ENCODE data around the gene PKP4.

Gene PKP4

DNA sequence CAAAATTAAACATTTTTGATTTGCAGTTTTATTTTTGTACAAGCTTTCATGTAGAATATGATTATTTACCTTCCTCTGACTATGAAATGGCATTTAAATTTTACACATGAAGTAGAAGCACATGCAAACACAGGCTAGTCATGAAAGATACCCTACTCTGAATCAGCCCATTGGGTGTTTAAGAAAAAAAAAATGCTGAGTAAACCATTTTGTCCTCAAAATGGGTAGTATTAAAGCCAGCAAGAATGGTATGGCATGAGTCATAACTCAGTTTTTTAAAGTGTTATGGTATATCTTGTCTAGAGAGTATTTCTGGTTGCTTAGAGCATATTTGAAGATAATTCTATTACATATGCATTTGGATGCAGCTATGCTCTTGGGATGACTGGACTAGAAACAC is 55.0 kb downstream of the PKP4 start:
- Histone ChIP-seq H3K36me3 (replicated peaks) (0 out of 2 replicates have a peak, but pooled peaks cover 3% of the 10 kb centered on the region), H3K4me3 (no peak overlapping the region), H3K4me1 (no peaks in the 10 kb centered on the region), H3K9me3 (no peaks in the 10 kb centered on the region), H3K27me3 (ENCODE audit: low read depth) (no peaks in the 10 kb centered on the region)
- in situ Hi-C loops (cut with MboI; ENCODE audit: low sequenced_read_pairs), result no loop called here
- no peak for DNase-seq (ENCODE audit: low spot score in 2 of 2)

DNA sequence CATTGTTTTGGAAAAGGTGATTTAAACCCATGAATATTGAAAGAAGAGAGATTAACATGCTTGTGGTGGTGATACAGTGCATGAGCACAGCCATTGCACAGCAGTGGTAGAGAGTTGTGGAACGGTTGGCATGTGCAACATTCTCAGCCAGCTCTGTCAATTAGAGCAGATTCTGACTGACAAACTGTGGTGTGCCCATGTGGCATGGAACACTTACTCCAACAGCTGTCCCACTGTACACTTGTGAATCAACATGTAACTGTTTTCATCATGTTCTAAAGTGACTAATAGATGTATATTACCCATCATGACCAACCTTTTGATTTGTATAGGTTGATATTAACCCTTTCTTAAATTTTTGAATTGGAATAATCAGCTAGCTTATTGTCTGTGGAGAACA is 55.6 kb downstream of the PKP4 start:
- no peak overlapping the region for H3K4me3 ChIP-seq
- no peak for DNase-seq (ENCODE audit: low spot score in 2 of 2)
- in situ Hi-C loops (cut with MboI; ENCODE audit: low sequenced_read_pairs), result no loop called here

DNA sequence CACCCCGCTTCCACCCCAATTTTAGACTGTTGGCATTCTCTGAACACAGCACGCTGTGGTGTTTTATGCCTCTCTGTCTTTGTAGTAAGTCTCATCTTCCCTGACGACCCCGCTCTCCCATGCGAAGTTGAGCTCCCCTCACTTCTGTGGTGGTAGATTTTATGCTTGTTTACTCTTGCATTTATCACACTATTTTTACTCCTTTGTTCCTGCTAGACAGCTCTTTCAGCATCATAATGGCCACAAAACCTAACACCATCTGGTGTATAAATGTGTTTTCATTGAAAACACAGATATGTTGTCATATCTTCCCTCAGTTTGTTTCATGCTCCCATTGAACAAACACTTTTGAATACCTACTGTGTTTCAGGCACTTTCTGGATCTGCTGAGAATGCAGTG is 57.1 kb downstream of the PKP4 start:
- DNase-seq (ENCODE audit: low spot score in 2 of 2), result no peak
- H3K4me1 ChIP-seq, result no peaks in the 10 kb centered on the region
- in situ Hi-C loops (cut with MboI; ENCODE audit: low sequenced_read_pairs), result no loop called here

More for the DNA sequence above, 55.6 kb downstream of the PKP4 start:
- Histone ChIP-seq H3K27me3 (ENCODE audit: low read depth) (no peaks in the 10 kb centered on the region), H3K36me3 (replicated peaks) (0 out of 2 replicates have a peak, but pooled peaks cover 3% of the 10 kb centered on the region), H3K4me1 (no peaks in the 10 kb centered on the region), H3K9me3 (no peaks in the 10 kb centered on the region)

DNA sequence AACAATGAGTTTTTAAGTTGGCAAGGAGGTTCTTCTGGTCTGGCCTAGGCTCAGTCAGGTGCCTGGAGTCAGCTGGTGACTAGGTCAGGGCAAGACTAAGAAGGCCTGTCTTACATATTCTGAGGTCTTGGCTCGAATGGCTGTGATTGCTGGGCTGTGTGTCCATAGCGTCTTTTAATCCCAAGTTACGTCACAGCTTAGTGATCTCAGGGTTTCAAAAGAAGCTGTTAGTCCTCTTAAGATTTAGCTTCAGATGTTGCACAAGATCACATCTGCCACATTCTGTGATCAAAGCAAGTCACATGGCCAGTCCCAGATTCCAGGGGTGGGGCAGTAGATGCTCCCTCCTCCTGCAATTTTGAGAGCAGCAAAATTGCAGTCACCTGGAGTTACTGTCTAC is 61.3 kb downstream of the PKP4 start:
- Histone ChIP-seq H3K9me3 (no peaks in the 10 kb centered on the region), H3K4me3 (no peak overlapping the region), H3K36me3 (replicated peaks) (peaks cover 3% of the 10 kb centered on the region; the same call in 1 of the 2 replicates), H3K27me3 (ENCODE audit: low read depth) (no peaks in the 10 kb centered on the region), H3K4me1 (no peaks in the 10 kb centered on the region)
- in situ Hi-C loops (cut with MboI; ENCODE audit: low sequenced_read_pairs), result no loop called here
- no peak for DNase-seq (ENCODE audit: low spot score in 2 of 2)

More for the DNA sequence above, 57.1 kb downstream of the PKP4 start:
- Histone ChIP-seq H3K4me3 (no peak overlapping the region), H3K36me3 (replicated peaks) (0 out of 2 replicates have a peak, but pooled peaks cover 3% of the 10 kb centered on the region), H3K9me3 (no peaks in the 10 kb centered on the region), H3K27me3 (ENCODE audit: low read depth) (no peaks in the 10 kb centered on the region)

DNA sequence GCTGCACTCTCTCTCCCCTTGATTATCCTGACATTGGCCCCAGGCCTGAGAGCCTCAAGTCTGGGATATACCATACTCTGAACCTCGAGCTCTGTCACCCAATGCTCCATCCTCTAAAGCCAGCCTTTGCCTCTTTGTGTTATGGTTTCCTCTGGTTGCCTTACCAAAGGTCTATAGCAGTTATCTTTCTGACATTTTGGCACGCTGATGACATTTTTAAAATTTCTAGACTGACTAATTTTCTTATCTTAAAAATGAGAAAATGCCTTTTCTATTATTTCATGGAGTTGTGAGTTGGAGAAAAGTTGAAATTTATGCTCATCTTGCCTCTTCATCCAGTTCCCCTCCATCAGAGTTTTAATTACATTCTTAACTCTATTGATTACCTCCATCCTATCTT is 62.7 kb downstream of the PKP4 start:
- Histone ChIP-seq H3K9me3 (no peaks in the 10 kb centered on the region), H3K4me3 (no peak overlapping the region), H3K36me3 (replicated peaks) (no peaks in the 10 kb centered on the region; the same call in 1 of the 2 replicates), H3K4me1 (no peaks in the 10 kb centered on the region), H3K27me3 (ENCODE audit: low read depth) (no peaks in the 10 kb centered on the region)
- DNase-seq (ENCODE audit: low spot score in 2 of 2), result no peak
- in situ Hi-C loops (cut with MboI; ENCODE audit: low sequenced_read_pairs), result no loop called here

DNA sequence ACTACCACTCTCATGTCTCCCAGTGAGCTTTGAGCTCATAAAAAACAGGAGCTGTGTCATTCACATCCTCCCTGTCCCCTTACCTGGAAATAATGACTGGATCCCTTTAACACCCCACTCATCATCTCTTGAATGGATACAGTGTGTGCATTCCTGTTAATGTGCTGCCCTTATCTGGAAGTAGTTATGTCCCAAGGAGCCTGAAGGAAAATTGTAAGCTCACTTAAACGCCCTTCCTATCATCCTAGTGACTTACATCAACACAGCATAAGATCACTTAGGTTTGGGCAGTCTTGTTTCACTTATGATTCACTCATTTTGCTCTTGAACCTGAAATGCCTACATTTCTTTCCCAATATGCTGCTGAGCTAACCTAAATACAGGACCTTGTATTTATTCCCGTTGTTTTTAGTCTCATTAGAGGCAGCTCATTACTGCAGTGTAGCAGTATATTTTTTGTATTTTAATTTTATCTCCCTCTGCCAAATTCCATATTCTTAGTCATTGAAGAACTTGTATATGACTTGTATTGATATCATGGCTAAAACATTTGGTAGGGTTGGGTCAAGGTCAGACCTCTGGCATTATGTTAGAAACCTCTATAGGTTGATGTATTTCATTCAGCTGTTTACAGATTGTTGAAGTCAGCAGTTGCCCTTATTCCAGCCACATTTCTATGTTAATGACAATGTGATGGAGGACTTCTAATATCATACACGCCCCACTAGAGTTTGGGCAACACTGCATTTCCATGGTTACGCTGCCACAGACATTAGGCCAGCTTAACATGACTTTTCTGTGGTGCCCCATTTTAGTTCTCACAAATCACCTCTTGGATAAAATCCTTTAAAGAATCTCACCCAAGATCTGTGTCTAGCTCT is 72.9 kb downstream of the PKP4 start:
- Histone ChIP-seq H3K4me3 (no peak overlapping the region), H3K9me3 (no peaks in the 10 kb centered on the region), H3K36me3 (replicated peaks) (no peaks in the 10 kb centered on the region), H3K4me1 (no peaks in the 10 kb centered on the region), H3K27me3 (ENCODE audit: low read depth) (no peaks in the 10 kb centered on the region)
- in situ Hi-C loops (cut with MboI; ENCODE audit: low sequenced_read_pairs), result no loop called here
- no peak for DNase-seq (ENCODE audit: low spot score in 2 of 2)

DNA sequence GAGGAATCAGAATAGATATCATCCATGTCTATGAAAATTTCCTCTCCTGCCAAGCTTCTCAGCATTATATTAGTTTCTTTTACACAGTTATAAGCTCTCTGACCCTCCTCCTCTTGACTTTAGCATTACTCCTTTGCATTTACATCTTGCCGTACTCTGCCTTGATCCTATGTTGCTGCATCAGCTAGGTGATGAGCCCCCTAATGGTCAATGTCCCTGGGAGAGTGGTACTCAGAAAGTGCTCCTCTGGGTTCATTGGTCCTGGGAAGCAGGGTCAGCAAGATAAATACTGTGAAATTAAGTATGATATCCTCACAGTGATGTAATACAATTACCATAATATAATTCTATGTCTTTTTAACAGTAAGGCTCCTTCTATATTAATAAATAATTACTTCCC is 74.1 kb downstream of the PKP4 start:
- Histone ChIP-seq H3K27me3 (ENCODE audit: low read depth) (no peaks in the 10 kb centered on the region), H3K4me3 (no peak overlapping the region), H3K9me3 (no peaks in the 10 kb centered on the region), H3K36me3 (replicated peaks) (no peaks in the 10 kb centered on the region), H3K4me1 (no peaks in the 10 kb centered on the region)
- DNase-seq (ENCODE audit: low spot score in 2 of 2), result no peak
- in situ Hi-C loops (cut with MboI; ENCODE audit: low sequenced_read_pairs), result no loop called here

DNA sequence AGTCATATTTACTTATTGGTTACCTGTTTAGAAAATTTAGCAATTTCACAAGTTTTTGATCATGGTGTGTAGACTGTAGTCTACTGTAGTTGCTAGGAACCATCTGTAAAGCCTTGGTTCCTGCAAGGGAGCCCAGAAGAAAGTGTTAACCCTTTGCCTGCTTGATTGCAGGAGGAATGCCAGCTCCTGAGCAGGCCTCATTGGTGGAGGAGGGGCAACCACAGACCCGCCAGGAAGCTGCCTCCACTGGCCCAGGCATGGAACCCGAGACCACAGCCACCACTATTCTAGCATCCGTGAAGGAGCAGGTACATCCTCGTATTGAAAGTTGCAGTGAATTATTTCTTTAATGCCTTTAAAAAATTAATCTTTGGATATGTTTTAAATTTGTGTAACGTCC is 76.3 kb downstream of the PKP4 start:
- no peak overlapping the region for H3K4me3 ChIP-seq
- no peaks in the 10 kb centered on the region for H3K9me3 ChIP-seq
- no peaks in the 10 kb centered on the region for H3K4me1 ChIP-seq
- H3K27me3 ChIP-seq (ENCODE audit: low read depth), result no peaks in the 10 kb centered on the region
- H3K36me3 ChIP-seq (replicated peaks), result no peaks in the 10 kb centered on the region
- in situ Hi-C loops (cut with MboI; ENCODE audit: low sequenced_read_pairs), result no loop called here
- no peak for DNase-seq (ENCODE audit: low spot score in 2 of 2)

DNA sequence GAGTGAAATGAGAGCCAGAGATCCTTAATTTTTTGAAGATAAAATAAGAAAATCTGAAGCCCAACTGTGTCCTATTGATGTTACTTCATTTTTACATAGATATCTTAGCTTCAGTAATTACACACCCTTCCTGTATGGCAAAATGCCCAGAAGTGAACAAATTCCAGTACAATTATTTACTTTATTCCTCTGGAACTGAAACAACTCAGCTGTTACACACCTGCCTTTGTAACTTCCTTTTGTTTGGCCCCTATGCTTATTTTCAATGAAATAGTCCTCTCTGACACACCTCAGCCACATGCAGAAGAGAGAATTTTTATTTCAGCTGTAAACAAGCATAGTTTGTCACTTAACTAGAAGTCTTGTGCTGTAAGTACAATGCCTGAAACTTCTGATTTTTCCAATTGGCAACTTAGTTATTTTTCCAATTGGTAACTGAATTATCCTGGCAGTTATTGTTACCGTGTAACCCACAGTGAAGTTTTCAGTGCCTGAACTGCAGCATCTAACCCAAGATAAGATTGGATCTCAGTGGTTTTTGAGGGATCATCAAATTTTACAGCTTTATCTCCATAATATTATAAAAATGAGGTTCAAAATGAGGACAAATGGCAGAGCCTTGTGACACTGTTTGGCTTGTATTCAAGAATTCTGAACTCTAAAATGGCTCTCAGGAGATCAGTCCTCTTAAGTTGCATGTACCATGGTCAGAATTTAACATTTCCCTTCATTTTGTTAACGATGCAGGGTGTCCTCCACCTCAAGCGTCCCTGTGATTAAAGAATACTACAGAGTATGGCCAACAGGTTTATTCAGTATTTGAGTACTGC is 82.6 kb downstream of the PKP4 start:
- no peaks in the 10 kb centered on the region for H3K36me3 ChIP-seq (replicated peaks)
- in situ Hi-C loops (cut with MboI; ENCODE audit: low sequenced_read_pairs), result no loop called here
- peaks cover 4% of the 10 kb centered on the region; the same call in 1 of the 2 replicates for H3K4me1 ChIP-seq
- H3K9me3 ChIP-seq, result no peaks in the 10 kb centered on the region
- no peak for DNase-seq (ENCODE audit: low spot score in 2 of 2)
- no peak overlapping the region for H3K4me3 ChIP-seq
- no peaks in the 10 kb centered on the region for H3K27me3 ChIP-seq (ENCODE audit: low read depth)

DNA sequence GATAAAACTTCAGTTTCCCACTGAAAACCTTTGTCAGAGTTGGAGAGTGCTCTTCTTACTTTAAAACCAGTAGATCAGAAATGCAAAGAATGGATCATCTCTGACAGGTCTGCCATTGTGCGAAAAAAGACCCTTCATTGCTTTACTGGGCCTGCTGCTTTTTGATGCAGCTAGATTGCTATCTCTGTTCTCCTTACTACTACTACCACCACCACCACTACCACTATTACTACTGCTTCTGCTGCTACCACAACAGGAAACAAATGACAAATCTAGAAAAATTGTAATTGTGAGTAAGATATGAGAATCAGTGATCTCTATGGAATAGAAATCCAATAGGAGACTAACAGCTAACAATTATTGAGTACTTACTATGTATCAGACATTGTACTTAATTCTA is 85.8 kb downstream of the PKP4 start:
- DNase-seq (ENCODE audit: low spot score in 2 of 2), result no peak
- H3K9me3 ChIP-seq, result no peaks in the 10 kb centered on the region
- H3K4me1 ChIP-seq, result peaks cover 4% of the 10 kb centered on the region; the same call in 1 of the 2 replicates
- H3K36me3 ChIP-seq (replicated peaks), result 0 out of 2 replicates have a peak, but pooled peaks cover 5% of the 10 kb centered on the region
- no peak overlapping the region for H3K4me3 ChIP-seq
- in situ Hi-C loops (cut with MboI; ENCODE audit: low sequenced_read_pairs), result no loop called here
- H3K27me3 ChIP-seq (ENCODE audit: low read depth), result no peaks in the 10 kb centered on the region

DNA sequence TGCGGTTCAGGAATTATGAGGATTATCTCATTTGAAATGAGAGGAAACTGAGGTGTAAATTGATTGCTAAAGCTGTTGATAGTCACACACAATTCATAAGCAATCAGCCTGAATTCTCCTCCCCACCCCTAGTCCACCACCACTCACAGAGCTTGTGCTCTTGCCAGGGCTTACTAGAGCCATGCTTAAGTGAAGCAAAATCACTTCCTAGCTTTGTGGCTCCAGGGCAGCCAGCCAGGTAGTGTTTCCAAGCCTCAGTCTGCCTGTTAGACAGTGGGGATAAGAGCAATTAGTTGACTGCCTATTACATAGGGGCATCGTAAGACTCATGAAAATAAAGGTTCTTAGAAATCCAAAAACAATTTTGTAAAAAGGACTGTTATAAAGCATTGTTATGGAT is 87.2 kb downstream of the PKP4 start:
- Histone ChIP-seq H3K4me3 (no peak overlapping the region), H3K27me3 (ENCODE audit: low read depth) (no peaks in the 10 kb centered on the region), H3K9me3 (no peaks in the 10 kb centered on the region), H3K36me3 (replicated peaks) (0 out of 2 replicates have a peak, but pooled peaks cover 5% of the 10 kb centered on the region), H3K4me1 (peaks cover 2% of the 10 kb centered on the region; the same call in 1 of the 2 replicates)
- peak in 1 of 2 experiments; percentile 8 for DNase-seq (ENCODE audit: low spot score in 2 of 2)
- in situ Hi-C loops (cut with MboI; ENCODE audit: low sequenced_read_pairs), result no loop called here

DNA sequence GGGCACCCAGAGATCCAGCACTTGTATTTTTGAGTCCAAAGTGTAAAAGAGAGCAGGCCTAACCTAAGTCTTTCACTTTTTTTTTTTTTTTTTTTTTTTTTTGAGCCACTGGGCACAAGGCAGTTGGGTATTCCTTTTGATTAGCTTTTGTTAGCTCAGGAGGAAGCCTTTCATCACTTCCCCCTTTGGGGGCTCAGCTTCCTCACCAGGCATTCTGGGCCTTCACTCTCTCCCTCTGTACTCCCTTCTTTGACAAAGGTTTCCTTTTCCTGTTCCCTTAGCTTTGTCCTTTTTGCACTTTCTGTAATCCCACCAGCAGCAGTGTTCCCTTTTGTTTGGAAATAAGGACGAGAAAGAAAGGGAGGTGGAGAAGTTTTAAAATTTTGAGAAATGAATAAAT is 88.2 kb downstream of the PKP4 start:
- in situ Hi-C loops (cut with MboI; ENCODE audit: low sequenced_read_pairs), result no loop called here
- no peaks in the 10 kb centered on the region for H3K4me1 ChIP-seq
- DNase-seq (ENCODE audit: low spot score in 2 of 2), result no peak
- no peak overlapping the region for H3K4me3 ChIP-seq
- 0 out of 2 replicates have a peak, but pooled peaks cover 5% of the 10 kb centered on the region for H3K36me3 ChIP-seq (replicated peaks)
- no peaks in the 10 kb centered on the region for H3K27me3 ChIP-seq (ENCODE audit: low read depth)
- H3K9me3 ChIP-seq, result no peaks in the 10 kb centered on the region

DNA sequence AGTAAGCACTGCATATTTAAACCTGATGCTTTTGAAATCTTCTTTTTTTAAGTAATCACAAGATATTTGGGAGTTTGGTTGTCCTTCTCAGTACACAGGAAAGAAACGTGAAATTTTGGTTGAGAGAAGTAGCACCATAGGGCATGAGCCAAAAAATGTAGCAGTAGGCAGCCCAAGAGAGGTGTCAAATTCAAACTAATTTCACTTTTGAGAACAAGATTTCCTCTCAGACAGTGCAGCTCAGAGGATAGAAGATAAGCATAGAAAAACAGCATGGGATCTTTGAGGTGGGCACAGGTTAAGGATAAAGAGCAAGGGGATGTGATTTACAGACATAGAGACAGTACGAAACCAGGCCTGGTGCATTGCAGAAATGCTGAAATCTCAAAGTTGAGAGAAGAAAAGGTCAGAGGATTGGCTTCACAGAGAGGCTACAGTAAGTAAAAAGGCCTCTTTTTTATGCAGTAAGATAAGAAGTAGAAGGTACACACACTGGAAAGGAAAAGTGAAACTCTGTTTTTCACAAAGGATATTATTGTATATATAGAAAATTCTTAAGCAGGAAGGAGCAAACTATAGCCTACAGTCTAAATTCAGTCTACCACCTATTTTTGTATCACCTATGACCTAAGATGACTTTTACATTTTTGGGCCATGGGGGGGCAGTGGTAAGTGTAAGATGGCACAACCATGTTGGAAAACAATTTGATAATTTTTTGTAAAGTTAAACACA is 89.8 kb downstream of the PKP4 start:
- DNase-seq (ENCODE audit: low spot score in 2 of 2), result no peak
- in situ Hi-C loops (cut with MboI; ENCODE audit: low sequenced_read_pairs), result no loop called here
- Histone ChIP-seq H3K27me3 (ENCODE audit: low read depth) (no peaks in the 10 kb centered on the region), H3K9me3 (no peaks in the 10 kb centered on the region), H3K4me3 (no peak overlapping the region), H3K4me1 (no peaks in the 10 kb centered on the region), H3K36me3 (replicated peaks) (0 out of 2 replicates have a peak, but pooled peaks cover 5% of the 10 kb centered on the region)
